Endothelial cell of umbilical vein (primary cell): ENCODE results near the gene NBEAL2. TPM values are rescaled to one million over a fixed set of nuclear protein-coding genes. Genes with fewer than 3 reads are reported as not detected.
A peak's percentile ranks its signal among the peaks of the same experiment; 100 is the strongest.

Source experiments
- BruUV-seq: library from RNA; stranded (reverse); fragments of 400-500 nt; replicated peaks from 2 replicates; lab custom pipeline; 2021; lab: Mats Ljungman, UMichigan
- CTCF ChIA-PET: fragments of 300-600, 350-600 bp; sonication (Branson Sonifier 250); formaldehyde crosslinking; loops from one replicate; lab custom pipeline; 2021; ENCODE audit warnings: antibody characterized with exemption, inconsistent platforms; lab: Charles Lee
- POLR2A ChIA-PET: fragments of 300-600, 350-600 bp; sonication (Branson Sonifier 250); formaldehyde crosslinking; loops from one replicate; lab custom pipeline; 2021; ENCODE audit warnings: antibody characterized with exemption, inconsistent platforms; lab: Charles Lee
- DNase-seq: peaks from one replicate; pipeline ENCODE4 v3.0.0-alpha.2; 2011; ENCODE audit warnings: low read depth, low spot score
- FAIRE-seq: peaks from 2 replicates; lab custom pipeline; 2011; peaks lifted over from hg19 to GRCh38; lab: Jason Lieb, UNC
- H2AFZ ChIP-seq: 2 replicates; pipeline ENCODE4 v1.6.0; 2012; ENCODE audit warnings: low read depth, low read length, control low read depth, inconsistent platforms
- H3K27ac ChIP-seq: 2 replicates; pipeline ENCODE4 v1.5.1; 2011; ENCODE audit warnings: low read depth, mild to moderate bottlenecking, control low read depth, low read length, moderate library complexity; ENCODE audit not compliant: insufficient read depth
- H3K27me3 ChIP-seq, 2 experiments: 2 replicates each; pipeline versions ENCODE4 v1.6.0 to v1.6.1; 2011; ENCODE audit warnings: low read length in 2 of 2, mixed read lengths in 1 of 2; ENCODE audit not compliant: control insufficient read depth in 2 of 2, insufficient read depth in 2 of 2
- H3K36me3 ChIP-seq, 2 experiments: 2 replicates in 1 of 2; 3 replicates in 1 of 2; pipeline ENCODE4 v1.5.1; 2011; ENCODE audit warnings: low read length in 2 of 2, mild to moderate bottlenecking in 1 of 2, moderate library complexity in 1 of 2; ENCODE audit not compliant: control insufficient read depth in 2 of 2, insufficient read depth in 2 of 2; ENCODE audit errors: extremely low read depth in 1 of 2
- H3K4me1 ChIP-seq: 3 replicates; pipeline ENCODE4 v1.5.1; 2011; ENCODE audit warnings: mild to moderate bottlenecking, low read length; ENCODE audit not compliant: control insufficient read depth, insufficient read depth; ENCODE audit errors: extremely low read depth
- H3K4me2 ChIP-seq: 2 replicates; pipeline ENCODE4 v1.6.1; 2011; ENCODE audit warnings: low read length, control low read depth, mixed read lengths; ENCODE audit not compliant: insufficient read depth
- H3K4me3 ChIP-seq, 3 experiments: fragments of 200-600 bp in 1 of 3; sonication (generic), shearing (Covaris generic) in 1 of 3; replicated peaks in 1 of 3; 2 replicates each; pipeline ENCODE4 v1.5.1; 2011 to 2016; ENCODE audit warnings: control low read depth in 3 of 3, low read length in 3 of 3, mild to moderate bottlenecking in 2 of 3, inconsistent platforms in 1 of 3, low read depth in 1 of 3, moderate library complexity in 1 of 3; ENCODE audit not compliant: insufficient read depth in 1 of 3
- H3K79me2 ChIP-seq: 2 replicates; pipeline ENCODE4 v1.6.0; 2012; ENCODE audit warnings: low read length, inconsistent platforms; ENCODE audit not compliant: control insufficient read depth, insufficient read depth
- H3K9ac ChIP-seq: replicated peaks from 2 replicates; pipeline ENCODE3; 2011; ENCODE audit warnings: low read length, control low read depth; ENCODE audit not compliant: insufficient read depth; ENCODE audit errors: extremely low read depth
- H3K9me1 ChIP-seq: replicated peaks from 3 replicates; pipeline ENCODE4 v1.6.0; 2011; ENCODE audit warnings: mild to moderate bottlenecking, low read length; ENCODE audit not compliant: control insufficient read depth, insufficient read depth; ENCODE audit errors: extremely low read depth
- H3K9me3 ChIP-seq: replicated peaks from 2 replicates; pipeline ENCODE4 v1.5.1; 2012; ENCODE audit warnings: low read length, inconsistent platforms; ENCODE audit not compliant: control insufficient read depth, insufficient read depth
- H4K20me1 ChIP-seq: replicated peaks from 2 replicates; pipeline ENCODE3; 2011; ENCODE audit warnings: mild to moderate bottlenecking, low read length; ENCODE audit not compliant: control insufficient read depth, insufficient read depth; ENCODE audit errors: extremely low read depth
- CTCF ChIP-seq, 2 donors: IDR thresholded peaks; 1 replicate in 1 of 2; 2 replicates in 1 of 2; pipeline ENCODE4 v1.5.1; 2011; ENCODE audit warnings: low read length in 2 of 2, mild to moderate bottlenecking in 2 of 2, moderate library complexity in 2 of 2, control low read depth in 1 of 2, inconsistent platforms in 1 of 2, low read depth in 1 of 2; ENCODE audit not compliant: insufficient read depth in 1 of 2; ENCODE audit errors: extremely low read depth in 1 of 2
- EZH2 ChIP-seq: IDR thresholded peaks from 2 replicates; pipeline ENCODE4 v1.6.1; 2012; ENCODE audit warnings: borderline replicate concordance, low read depth, mild to moderate bottlenecking, moderate library complexity, low read length, inconsistent platforms; ENCODE audit not compliant: severe bottlenecking
- FOS ChIP-seq: IDR thresholded peaks from 2 replicates; pipeline ENCODE4 v1.6.1; 2011; ENCODE audit warnings: mild to moderate bottlenecking, low read length, moderate library complexity, borderline replicate concordance; ENCODE audit not compliant: insufficient read depth
- GATA2 ChIP-seq: IDR thresholded peaks from 2 replicates; pipeline ENCODE4 v1.7.0; 2011; ENCODE audit warnings: low read depth, mild to moderate bottlenecking, moderate library complexity, mixed read lengths, low read length; ENCODE audit not compliant: insufficient read length, insufficient read depth
- JUN ChIP-seq: IDR thresholded peaks from 2 replicates; pipeline ENCODE4 v1.6.1; 2011; ENCODE audit warnings: borderline replicate concordance, low read depth; ENCODE audit not compliant: insufficient read length, insufficient read depth
- MAX ChIP-seq: IDR thresholded peaks from 2 replicates; pipeline ENCODE4 v1.6.1; 2011; ENCODE audit not compliant: insufficient read depth, insufficient read length
- MYC ChIP-seq: IDR thresholded peaks from one replicate; pipeline ENCODE4 v1.6.1; 2011; ENCODE audit warnings: mild to moderate bottlenecking, low read depth, low read length
- POLR2A ChIP-seq: IDR thresholded peaks from 2 replicates; pipeline ENCODE4 v1.6.1; 2012; ENCODE audit warnings: low read depth, mild to moderate bottlenecking, control low read depth, low read length
- POLR2AphosphoS5 ChIP-seq: IDR thresholded peaks from 2 replicates; pipeline ENCODE4 v1.6.1; 2012; ENCODE audit warnings: low read depth, mild to moderate bottlenecking, control low read depth, low read length, moderate library complexity; ENCODE audit not compliant: insufficient read depth
- dilution Hi-C: fragments of 300-500 bp; cut with MboI; formaldehyde crosslinking; loops from one replicate; pipeline ENCODE4 v1.15.0; 2019; ENCODE audit warnings: low sequenced_read_pairs; ENCODE audit not compliant: extremely low pct_ligation_motif_present
- intact Hi-C: fragments of 100-400 bp; cut with micrococcal nuclease; formaldehyde crosslinking; loops from one replicate; pipeline ENCODE4 v1.10.0; 2022
- polyA plus RNA-seq, 4 experiments: library from polyadenylated mRNA; depleted of rRNA in 3 of 4; stranded (reverse) in 3 of 4; unstranded in 1 of 4; fragments of >200 nt; gene quantifications; 2 replicates each; pipeline versions ENCODE4 v1.2.1 to v1.2.3, GENCODE V29; 2011 to 2012; ENCODE audit warnings: missing spikeins in 1 of 4
- total RNA-seq: library from RNA; stranded (reverse); gene quantifications from 2 replicates; pipeline ENCODE4 v1.2.3, GENCODE V29; 2021

NBEAL2 gene
- total and polyA plus RNA-seq, 2 donors (not counting 3 experiments of a cell fraction or from before 2014, with no cell fraction given): 48.0 to 84.7 TPM

GRCh38 chr3:47008234-47008796, 28.8 kb downstream of the NBEAL2 start:
- Histone ChIP-seq H3K9ac (no peak overlapping the region), H3K79me2 (no peaks in the 10 kb centered on the region), H3K9me3 (no peaks in the 10 kb centered on the region), H4K20me1 (no peaks in the 10 kb centered on the region), H3K4me3 (no peak overlapping the region), H3K27ac (no peak overlapping the region), H3K27me3 (no peaks in the 10 kb centered on the region), H2AFZ (no peak overlapping the region), H3K4me2 (peak overlapping the region; percentile 21), H3K4me1 (peaks cover 6% of the 10 kb centered on the region), H3K9me1 (no peaks in the 10 kb centered on the region), H3K36me3 (peaks cover 0 to 23% of the 10 kb centered on the region in 2 experiments)
- TF ChIP-seq FOS (no peak), POLR2A (no peak), GATA2 (no peak), MAX (no peak), CTCF (IDR thresholded peaks at IDR 0.05; ENCODE audit: extremely low read depth in 1 of 2, insufficient read depth in 1 of 2, low read depth in 1 of 2, low read length in 2 of 2) (no peak), MYC (no peak), EZH2 (no peak), POLR2AphosphoS5 (no peak), JUN (no peak)
- dilution Hi-C loops (no loop called here), intact Hi-C loops (loop anchor here (2.0 kb wide), 2 partner anchors 30 to 316 kb away; partner anchors contain the start of gene NBEAL2)
- ChIA-PET POLR2A (no interaction called here), CTCF (interaction anchor here (0.5 to 2.0 kb wide), 3 partner anchors 16 to 312 kb away, joined by 3 to 7 read pairs (median 3); no protein-coding TSS in a partner anchor)
- DNase-seq (no peak), FAIRE-seq (no peak)
- BruUV-seq: no TSS peak
